Measurements from ENCODE around the gene UBE4B.
A peak's percentile ranks its signal among the peaks of the same experiment; 100 is the strongest.
"Not testable (repeated sequence)": the region's sequence is repeated elsewhere in the genome, so short reads cannot be mapped to it uniquely, and the experiment has no call there.

The UBE4B gene

DNA sequence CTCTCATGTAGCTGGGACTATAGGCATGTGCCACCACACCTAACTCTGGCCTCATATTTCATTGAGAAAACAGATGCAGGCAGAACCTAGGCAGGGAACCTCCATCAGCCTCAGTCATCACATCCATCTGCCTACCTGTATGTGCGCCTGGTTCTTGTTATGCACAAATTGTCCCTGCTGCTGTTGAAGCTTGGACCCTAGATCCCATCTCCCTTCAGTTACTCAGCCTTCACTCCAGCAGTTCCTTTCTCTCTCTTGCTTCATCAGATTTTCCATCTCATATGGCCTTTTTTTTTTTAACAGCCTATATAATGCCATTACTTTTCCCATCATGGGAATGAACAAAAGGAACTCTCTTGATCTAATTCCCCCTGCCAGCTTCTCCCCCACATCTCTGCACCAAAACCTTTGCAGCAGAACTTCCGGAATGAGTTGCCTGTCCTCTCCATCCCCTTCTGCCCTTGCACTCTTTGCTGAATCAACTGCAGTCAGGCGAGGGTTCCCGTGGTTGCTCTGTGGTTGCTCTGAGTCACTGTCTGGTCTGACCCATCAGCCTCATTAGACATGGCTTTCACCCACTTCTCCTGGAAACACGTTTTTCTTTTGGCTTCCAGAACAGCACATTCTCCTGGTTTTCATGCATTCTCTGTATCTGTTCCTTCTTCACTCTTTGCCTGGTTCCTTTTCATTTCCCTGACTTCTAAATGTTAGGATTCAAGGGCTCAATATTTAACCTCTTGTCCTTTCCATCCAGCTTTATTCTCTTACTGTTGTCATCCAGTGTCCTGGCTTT, 41.5 kb downstream of the UBE4B start:
- DNase-seq: no peak

DNA sequence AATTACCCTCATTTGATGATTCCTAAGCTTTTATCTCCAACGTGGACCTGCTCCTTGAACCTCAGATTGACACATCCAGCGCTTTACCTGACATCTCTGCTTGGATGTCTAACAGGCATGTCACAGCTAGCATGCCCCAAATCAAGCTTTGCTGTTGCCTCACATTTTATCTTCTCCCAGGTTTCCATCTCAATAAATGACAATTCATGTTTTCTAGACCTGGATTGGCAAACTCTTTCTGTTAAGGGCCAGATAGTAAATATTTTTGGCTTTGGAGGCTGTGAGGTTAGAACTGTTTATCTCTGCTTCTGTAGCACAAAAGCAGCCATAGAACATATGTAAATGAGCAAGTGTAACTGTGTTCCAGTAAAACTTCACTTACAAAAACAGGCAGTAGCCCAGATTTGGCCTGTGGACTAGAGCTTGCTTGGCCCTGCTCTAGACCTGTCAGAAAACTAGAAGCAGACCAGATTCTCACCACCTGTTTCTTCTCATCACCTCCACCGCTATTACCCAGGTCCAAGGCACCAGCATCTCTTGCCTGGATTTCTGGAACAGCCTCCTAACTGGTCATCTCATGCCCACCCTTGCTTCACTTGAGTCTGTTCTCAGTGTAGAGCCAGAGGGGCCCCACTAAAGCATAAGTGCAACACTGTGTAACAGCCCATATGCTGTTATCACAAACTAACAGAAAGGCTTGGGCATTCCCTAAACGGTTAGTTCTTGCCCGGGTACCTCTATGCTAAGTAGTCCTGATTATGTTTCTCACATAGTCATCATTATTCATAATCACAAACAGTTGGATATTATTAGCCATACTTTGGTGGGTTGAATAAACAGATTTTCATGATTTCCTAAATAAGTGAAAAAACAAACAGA, 42.3 kb downstream of the UBE4B start:
- no peak for DNase-seq

DNA sequence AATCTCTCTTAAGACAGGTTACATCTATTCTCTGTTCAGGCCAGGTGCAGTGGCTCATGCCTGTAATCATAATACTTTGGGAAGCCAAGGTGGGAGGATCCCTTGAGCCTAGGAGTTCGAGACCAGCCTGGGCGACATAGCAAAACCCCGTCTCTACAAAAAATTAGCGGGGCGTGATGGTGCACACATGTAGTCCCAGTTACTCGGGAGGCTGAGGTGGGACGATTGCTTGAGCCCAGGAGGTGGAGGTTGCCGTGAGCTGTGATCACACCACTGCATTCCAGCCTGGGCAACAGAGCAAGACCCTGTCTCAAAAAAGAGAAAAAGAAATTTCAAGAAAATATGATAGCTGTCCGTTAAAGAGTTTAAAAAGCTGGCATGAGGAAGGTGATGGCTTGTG, 43.0 kb downstream of the UBE4B start:
- DNase-seq: no peak

DNA sequence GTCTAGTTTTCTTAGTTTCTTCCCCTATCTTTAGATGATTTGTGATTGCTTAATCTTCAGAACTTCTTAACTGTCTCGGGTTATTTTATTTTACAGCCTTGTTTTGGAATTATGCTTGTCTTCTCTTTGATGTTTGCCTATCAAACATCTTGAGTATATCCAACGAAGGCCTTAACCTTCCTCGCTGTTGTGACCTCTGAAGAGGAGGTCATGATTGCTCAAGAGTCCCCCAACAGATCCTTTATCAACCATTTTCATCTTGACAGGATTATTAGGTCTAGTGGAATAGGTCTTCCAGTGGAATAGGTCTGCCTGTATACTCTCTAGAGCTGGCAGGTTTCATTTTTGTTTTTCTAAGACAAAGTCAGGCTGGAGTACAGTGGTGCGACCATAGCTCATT, 45.7 kb downstream of the UBE4B start:
- no peak for DNase-seq

DNA sequence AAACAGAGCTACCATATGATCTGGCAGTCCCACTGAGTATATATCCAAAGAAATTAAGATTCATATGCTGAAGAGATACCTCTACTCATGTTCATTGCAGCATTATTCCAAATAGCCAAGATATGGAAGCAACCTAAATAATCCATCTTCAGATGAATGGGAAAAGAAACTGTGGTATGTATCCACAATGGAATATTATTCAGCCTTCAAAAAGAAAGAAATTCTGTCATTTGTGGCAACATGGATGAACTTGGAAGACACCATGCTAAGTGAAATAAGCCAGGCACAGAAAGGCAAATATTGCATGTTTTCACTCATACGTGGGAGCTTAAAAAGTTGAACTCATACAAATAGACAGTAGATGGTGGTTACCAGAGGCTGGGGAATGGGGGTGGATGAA, 47.8 kb downstream of the UBE4B start:
- no peak for DNase-seq

DNA sequence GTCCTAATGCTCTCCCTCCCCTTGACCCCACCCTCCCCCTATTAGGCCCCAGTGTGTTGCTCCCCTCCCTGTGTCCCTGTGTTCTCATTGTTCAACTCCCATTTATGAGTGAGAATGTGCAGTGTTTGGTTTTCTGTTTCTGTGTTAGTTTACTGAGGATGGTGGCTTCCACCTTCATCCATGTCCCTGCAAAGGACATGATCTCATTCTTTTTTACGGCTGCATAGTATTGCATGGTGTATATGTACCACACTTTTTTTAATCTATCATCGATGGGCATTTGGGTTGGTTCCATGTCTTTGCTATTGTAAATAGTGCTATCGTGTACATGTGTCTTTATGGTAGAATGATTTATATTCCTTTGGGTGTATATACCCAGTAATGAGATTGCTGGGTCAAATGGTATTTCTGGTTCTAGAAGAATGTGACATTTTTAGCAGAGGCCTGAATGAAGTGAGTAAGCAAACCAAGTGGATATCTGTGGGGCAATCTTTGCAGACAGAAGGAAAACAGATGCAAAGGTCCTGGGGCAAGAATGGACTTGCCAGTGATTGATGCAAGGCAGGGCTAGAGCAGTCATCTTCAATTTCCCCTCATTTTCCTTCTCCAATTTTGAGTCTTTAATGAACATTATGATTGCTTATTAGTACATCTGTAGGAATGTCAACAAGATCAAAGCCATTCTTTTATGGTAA, 50.2 kb downstream of the UBE4B start:
- DNase-seq: no peak

DNA sequence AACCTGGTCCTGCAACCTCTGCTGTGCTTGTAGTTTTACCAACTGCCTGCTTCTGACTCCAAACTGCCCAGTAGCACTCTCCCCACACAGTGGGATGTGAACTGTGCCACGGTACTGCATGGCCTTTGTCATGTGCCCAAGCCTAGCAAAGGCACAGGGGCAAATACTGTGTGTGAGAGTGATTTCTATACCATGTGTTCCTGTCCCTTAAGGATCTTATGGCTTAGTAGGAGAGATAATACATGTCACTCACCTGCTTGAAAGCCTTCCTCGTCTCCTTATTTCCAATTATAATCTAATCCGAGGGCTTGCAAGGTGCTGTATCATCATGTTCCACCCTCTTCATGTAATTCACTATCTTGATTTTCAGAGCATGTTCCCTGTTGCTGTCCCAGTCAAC, 51.3 kb downstream of the UBE4B start:
- DNase-seq: no peak

DNA sequence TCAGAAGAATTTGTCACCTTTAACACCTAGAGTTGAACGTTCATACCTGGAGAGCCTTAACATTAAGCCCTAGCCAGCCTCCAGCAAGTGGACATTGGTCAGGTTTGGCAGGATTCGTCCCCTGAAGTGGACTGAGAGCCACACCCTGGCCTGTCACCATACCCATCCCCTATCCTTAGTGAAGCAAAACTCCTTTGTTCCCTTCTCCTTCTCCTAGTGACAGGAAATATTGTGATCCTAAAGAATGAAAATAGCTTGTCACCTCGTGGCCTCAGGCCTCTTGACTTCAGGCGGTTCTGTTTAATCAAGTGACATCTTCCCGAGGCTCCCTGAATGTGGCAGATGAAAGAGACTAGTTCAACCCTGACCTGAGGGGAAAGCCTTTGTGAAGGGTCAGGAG, 52.3 kb downstream of the UBE4B start:
- DNase-seq: no peak

DNA sequence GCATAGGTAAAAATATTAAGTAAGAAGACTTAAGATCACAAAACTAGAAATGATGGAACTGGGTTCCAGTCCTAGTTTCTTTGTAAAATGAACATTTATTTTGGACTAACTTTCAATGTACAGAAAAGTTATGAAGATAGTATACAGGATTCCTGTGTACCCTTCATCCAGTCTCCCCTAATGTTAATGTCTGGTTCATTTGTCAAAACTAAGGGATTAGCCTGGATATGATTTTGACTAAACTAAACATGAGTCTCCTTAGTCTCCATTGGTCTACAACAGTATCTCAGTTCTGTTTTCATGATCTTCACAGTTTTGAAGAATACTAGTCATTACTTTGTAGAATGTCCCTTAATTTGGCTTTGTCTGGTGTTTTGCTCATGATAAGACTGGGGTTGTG, 54.5 kb downstream of the UBE4B start:
- DNase-seq: no peak

DNA sequence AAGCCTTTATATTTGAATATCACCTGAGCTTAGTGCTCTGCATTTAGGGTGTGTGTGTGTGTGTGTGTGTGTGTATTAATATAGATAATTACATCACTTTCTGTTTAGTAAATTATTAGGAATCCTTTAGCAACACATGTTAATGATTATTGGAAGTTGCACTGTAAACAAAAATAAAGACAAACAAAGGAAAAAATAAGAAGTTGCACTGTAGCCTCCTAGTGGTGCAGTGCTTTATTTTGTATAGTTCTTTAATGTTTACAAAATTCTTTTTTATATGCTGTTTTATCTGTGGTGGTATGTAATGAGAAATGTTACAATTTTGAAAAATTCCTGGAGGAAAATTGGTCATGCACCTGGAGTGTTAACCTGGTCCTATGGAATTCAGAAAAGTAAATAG, 69.2 kb downstream of the UBE4B start:
- DNase-seq: no peak

DNA sequence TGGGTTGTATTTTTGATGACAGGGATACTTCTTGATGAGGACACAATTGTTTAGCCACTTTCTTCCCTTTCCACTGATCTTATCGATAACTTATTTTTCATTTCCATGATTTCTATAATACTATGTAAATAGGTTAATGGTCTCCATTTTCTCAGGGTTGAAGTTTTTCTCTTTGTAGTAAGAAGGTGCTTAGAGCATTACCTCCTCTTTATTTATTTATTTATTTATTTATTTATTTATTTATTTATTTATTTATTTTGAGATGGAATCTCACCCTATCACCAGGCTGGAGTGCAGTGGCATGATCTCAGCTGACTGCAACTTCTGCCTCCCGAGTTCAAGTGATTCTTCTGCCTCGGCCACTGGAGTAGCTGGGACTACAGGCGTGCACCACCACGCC, 70.4 kb downstream of the UBE4B start:
- DNase-seq: no peak

DNA sequence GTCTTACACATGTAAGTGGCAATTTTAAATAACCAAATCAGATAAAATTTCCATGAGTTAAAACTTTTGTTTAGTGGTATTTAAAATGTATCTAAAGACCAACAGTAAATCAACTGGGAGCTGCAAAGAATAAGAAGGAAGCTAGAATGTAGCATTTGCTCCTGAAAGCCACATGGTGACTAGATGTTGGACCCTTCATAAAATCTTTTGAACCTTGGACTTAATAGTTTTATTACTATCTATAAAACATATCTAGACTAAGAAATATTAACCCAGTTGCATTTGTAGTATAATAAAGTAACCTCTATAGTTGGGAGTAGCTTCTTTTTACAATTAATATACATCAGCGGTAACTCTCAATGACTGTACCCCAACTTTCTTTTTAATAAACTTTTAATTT, 72.1 kb downstream of the UBE4B start:
- DNase-seq: no peak

DNA sequence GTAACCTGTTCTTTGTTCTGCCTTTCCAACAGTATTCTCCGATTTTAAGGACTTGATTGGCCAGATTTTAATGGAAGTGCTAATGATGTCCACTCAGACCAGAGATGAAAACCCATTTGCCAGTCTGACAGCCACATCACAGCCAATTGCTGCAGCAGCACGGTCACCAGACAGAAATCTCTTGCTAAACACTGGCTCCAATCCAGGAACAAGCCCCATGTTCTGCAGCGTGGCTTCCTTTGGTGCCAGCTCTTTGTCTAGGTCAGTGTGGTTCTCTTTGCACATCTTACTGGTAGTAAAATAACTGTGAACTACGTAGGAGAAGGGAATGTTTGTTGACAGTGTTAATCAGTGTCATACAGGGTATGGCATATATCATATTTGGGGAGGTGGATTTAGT, 72.7 kb downstream of the UBE4B start:
- peak in 1 of 2 experiments; percentile 24 for DNase-seq

DNA sequence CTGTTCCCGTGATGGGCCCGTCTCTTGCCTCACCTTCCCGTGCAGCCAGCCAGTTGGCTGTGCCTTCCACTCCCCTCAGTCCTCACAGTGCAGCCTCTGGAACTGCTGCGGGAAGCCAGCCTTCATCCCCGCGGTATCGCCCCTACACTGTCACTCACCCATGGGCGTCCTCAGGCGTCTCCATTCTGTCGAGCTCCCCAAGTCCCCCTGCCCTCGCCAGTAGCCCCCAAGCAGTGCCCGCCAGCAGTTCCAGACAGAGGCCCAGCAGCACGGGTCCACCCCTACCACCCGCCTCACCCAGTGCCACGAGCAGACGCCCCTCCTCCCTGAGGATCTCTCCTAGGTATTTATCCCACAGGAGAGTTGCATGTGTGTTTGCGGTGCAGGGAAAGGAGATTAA, 73.5 kb downstream of the UBE4B start:
- no peak for DNase-seq

DNA sequence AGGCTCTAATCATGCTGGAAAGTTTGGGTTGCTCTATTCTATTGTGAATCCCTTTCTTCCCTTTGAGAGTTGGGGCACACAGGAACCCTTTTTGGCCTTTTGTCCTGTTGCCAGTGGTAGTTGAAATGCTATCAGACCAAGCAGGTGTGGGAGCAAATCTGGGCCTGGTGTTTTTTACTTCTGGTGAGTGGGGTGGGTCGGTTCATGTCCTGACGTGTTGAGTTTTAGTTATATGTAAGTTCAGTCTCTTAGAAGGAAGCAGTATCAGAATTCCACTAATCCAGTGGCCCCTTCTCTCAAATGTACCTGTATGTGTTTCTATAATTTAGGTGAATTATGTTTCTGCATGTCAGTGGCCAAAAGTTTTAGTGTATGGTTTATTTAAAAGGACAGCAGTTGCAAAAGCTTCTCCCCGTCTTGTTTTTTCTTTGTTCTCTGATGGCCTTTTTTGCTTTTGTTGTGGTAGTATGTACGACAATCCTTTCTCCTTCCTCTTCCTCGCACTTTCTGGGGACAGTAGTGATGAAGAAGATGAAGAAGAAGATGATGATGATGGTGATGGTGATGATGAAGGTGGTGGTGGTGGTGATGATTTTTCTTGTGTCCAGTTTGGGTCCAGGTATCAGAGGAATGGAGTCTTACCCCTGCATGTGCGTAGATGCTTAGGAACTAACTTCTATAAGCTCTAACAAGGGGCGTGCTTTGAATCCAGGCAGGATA, 74.2 kb downstream of the UBE4B start:
- DNase-seq: no peak

DNA sequence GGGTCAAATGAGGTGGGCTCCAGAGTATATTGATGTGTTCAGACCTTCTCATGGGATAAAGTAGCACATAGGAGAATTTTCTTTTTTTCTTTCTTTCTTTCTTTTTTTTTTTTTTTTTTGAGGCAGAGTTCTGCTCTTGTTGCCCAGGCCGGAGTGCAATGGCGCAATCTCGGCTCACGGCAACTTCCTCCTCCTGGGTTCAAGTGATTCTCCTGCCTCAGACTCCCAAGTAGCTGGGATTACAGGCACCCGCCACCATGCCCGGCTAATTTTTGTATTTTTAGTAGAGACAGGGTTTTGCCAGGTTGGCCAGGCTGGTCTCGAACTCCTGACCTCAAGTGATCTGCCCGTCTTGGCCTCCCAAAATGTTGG, 74.7 kb downstream of the UBE4B start:
- DNase-seq: not testable (repeated sequence)

DNA sequence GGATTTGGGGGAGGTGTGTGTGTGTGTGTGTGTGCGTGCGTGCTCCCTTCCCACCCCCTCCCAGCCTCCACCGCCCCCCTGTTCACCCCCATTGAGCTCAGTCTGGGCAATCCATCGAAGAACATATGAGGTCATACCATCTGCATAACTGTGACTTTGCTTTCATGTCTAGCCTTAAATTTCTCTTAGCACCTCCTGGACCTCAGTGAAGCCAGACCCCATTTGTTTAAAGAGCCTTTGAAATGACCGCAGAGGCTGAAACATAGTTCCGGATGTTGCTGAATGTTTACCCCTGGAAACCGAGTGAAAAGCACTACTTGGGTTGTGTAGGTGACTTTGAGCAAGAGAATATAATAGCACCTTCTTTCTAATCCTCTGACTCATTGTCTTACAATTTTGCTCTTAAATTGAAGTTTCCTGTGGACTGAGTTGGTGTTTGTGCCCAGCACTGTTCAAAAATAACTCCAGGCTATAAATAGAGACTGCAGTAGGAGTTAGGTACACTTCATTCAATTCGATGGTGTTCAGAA, 75.4 kb downstream of the UBE4B start:
- no peak for DNase-seq

DNA sequence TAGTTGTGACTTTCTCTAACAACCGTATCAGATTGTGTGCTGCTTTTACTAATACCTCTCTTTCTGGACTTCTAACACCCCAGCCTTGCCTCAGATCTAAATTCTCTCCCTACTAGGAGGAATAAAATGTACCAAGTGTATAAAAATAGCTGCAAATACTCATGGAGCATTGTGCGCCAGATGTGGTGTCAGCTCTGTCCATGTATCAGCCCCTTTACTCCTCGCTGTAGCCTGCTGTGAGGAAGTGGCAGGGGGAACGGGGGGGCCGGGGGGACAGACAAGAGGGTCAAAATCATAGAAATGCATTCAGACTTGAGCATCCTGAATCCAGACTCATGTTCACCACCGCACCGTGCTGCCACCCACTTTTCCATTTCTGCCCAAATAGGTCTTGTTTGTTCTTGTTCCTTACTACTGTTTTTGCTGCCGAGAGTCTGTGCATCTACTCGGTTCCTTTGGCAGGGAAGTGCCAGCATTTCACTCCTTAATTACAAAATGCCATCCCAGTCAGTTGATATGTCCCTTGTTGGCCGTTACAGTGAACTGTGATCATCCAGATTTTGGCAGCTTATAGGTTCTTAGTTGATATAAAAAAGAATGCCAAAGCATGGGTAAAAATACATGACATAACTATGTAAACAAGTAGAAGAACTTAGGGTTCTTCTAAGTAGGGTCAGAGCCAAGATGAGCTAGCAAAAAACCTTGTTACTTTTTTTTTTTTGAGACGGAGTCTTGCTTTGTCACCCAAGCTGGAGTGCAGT, 76.4 kb downstream of the UBE4B start:
- no peak for DNase-seq

DNA sequence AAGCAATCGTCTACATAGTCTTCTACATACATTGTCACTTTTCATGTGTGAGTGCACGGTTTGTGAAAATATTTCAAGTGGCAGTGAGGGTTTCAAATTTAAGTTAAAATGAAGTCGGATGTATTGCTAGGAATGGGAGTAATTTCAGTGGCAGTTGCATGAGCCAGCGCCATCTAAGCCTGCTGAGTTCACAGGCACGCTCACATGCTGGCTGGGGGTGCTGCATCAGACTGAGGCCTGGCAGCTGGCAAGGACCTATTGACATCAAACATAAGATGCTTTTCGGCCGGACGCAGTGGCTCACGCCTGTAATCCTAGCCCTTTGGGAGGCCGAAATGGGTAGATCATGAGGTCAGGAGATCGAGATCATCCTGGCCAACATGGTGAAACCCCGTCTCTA, 80.7 kb downstream of the UBE4B start:
- DNase-seq: no peak

DNA sequence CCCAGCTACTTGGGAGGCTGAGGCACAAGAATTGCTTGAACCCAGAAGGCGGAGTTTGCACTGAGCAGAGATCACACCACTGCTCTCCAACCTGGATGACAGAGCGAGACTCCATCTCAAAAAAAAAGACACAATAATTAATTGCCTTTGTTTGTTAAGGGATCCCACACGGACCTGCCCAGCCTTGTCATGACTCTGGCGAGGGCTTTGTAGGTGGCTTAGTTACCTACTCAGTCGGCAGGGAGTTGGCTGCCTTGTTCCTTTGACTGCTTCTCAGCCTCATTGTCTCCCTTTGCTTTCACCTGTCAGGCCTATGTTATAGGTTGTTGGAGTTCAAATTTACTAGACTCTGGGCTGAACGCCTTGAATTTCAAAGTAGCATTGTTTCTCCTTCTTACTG, 82.0 kb downstream of the UBE4B start:
- DNase-seq: no peak

DNA sequence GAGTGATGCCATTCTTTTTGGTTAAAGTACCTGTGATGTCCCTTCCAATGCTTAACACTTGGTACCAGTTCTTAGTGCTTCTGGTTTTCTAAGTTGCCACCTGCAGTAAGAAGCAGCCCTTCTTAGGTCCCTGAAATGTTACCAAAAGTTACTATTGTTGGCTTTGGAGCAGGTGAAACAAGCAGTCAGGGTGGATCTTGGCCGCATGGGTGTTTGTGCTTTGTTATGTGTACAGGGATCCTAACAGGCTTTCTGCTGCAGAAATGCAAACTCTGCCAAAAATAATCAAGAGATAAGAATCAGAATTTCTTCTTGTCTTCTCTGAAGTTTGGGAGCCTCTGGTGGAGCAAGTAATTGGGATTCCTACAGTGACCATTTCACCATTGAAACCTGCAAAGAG, 84.4 kb downstream of the UBE4B start:
- DNase-seq: no peak

DNA sequence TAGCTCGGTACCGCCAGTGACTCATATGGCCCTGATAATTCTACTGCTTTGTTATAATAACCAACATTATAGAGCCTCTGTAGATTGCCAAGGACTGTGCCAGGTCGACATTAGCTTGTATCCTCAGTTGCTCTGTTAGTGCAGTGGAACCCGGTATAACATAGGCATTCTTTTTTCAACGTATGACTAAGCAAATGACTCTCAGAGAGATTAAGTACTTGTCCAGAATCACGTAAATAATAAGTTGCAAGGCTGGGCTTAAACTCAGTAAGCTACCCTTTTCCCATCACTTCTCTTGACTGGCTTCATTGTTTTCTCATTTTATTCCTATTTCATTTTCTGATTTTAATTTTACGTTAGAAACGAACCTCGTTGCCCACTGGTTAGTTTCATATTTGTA, 85.1 kb downstream of the UBE4B start:
- no peak for DNase-seq

All from NCI-H2081 (cell line).